Right lobe of liver (tissue), 6 donors: ENCODE results near the gene CUX1. TPM values are rescaled to one million over a fixed set of nuclear protein-coding genes. Genes with fewer than 3 reads are reported as not detected.
"Not testable (repeated sequence)": the region's sequence is repeated elsewhere in the genome, so short reads cannot be mapped to it uniquely, and the experiment has no call there.

Experiments used
- ATAC-seq, 4 donors: fragments of 200-7000 bp; cut with Tn5 transposase; one replicate each; pipeline ENCODE4 v1.9.1; 2020; ENCODE audit warnings: mild to moderate bottlenecking in 4 of 4, moderate library complexity in 4 of 4
- DNase-seq, 3 donors: peaks; one replicate each; pipeline ENCODE4 v3.0.0-alpha.2; 2020
- H3K27ac ChIP-seq, 3 donors: fragments of 200-600 bp; one replicate each; pipeline ENCODE4 v1.8.0; 2022
- H3K27me3 ChIP-seq, 2 donors: fragments of 200-600 bp; one replicate each; pipeline ENCODE4 v1.8.0; 2022
- H3K36me3 ChIP-seq, 4 donors: fragments of 200-600 bp; sonication (generic) in 1 of 4; one replicate each; pipeline versions ENCODE4 v1.5.1 to v1.8.0; 2017 to 2022; ENCODE audit warnings: control low read depth in 1 of 4
- H3K4me1 ChIP-seq, 4 donors: fragments of 200-600 bp; sonication (generic) in 1 of 4; one replicate each; pipeline versions ENCODE4 v1.5.1 to v1.8.0; 2017 to 2022; ENCODE audit warnings: control low read depth in 1 of 4
- H3K4me3 ChIP-seq, 3 donors: fragments of 200-600 bp; one replicate each; pipeline ENCODE4 v1.8.0; 2022
- H3K9me3 ChIP-seq, 4 donors: fragments of 200-600 bp; sonication (generic) in 1 of 4; one replicate each; pipeline versions ENCODE4 v1.5.1 to v1.8.0; 2017 to 2022; ENCODE audit warnings: control low read depth in 1 of 4
- POLR2A ChIP-seq: fragments of 450-650 bp; IDR thresholded peaks from one replicate; pipeline ENCODE4 v1.6.1; 2017; ENCODE audit warnings: antibody characterized with exemption, mild to moderate bottlenecking
- WGBS: methylation state at CpG from one replicate; pipeline ENCODE4 v1.1.6; 2018; ENCODE audit warnings: low coverage, low lambda C conversion rate; ENCODE audit not compliant: insufficient coverage; ENCODE audit errors: missing lambda C conversion rate; 5-methylcytosine and 5-hydroxymethylcytosine counted together
- intact Hi-C, 2 donors: fragments of 100-400 bp; cut with DNase I; formaldehyde crosslinking; loops; one replicate each; pipeline versions ENCODE4 v1.11.2 to v1.14.1; 2022
- total RNA-seq, 6 experiments: library from RNA; depleted of rRNA in 2 of 6; stranded (reverse); fragments of >200 nt in 2 of 6; fragmentation: NEBNext Ultra II Directional in 3 of 6; extraction: Animal tissue kit (Norgen Biotek cat#: 25700) in 3 of 6; gene quantifications; one replicate each; pipeline versions ENCODE4 v1.1.0 to v1.2.4, GENCODE V29; 2016 to 2023
- TF ChIP-seq, protein P1 (sequence below), 4 donors: fragments of 200-600 bp in 3 of 4; fragments of 450-650 bp in 1 of 4; IDR thresholded peaks; one replicate each; pipeline versions ENCODE4 v1.5.1 to v1.8.0; 2016 to 2022; ENCODE audit warnings: antibody characterized with exemption in 4 of 4, mild to moderate bottlenecking in 2 of 4
- donor health status: DM: no; HTN: yes; CAD: no.
- donor health status: DM: no; HTN: no; CAD: no.
- donor health status: DM: no; HTN: no; CAD: no.
- donor health status: DM: no; HTN: yes; CAD: no.
- donor health status: DM: no; HTN: yes; CAD: no.

Gene CUX1
- total RNA-seq, 6 experiments from 2014 or later, result 34.3 to 53.1 (median 40.6) TPM

DNA sequence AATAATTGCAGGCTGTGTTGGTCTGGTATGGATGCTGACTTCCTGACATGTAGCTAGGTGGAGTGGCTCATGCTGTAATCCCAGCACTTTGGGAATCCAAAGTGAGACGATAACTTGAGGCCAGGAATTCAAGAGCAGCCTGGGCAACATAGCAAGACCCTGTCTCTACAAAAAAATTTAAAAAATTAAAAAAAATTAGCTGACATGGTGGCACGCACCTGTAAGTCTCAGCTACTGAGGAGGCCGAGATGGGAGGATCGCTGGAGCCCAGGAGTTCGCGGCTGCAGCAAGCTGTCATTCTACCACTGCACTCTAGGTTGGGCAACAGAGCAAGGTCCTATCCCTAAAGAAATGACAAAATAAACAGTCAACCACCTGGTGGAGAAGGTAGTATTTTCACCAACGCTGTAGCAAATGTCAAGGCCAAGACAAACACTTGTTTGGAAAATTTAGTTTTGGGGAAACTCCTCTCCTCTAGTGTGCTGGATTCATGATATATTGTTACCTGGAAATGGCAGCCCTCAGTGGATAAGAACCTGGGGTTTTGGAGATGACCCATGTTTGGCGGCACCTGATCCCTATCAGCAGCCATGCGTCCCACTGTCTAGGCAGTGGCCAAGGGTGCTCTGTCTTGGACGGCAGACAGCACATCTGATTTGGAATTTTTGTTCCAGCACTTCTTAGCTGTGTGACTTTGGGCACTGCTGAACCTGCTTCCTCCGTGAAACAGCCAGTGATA is 29.5 kb downstream of the CUX1 start:
- 75% methylated on average over 5 of the region's 11 CpGs for WGBS
- no peak for ATAC-seq
- intact Hi-C loops, result no loop called here
- Histone ChIP-seq H3K27me3 (no peaks in the 10 kb centered on the region), H3K4me1 (no peaks in the 10 kb centered on the region), H3K36me3 (no peaks in the 10 kb centered on the region), H3K4me3 (no peak overlapping the region), H3K9me3 (peaks cover 0 to 9% (median 0%) of the 10 kb centered on the region in 4 donors), H3K27ac (no peak overlapping the region)
- no peak for DNase-seq
- TF ChIP-seq, protein P1, sequence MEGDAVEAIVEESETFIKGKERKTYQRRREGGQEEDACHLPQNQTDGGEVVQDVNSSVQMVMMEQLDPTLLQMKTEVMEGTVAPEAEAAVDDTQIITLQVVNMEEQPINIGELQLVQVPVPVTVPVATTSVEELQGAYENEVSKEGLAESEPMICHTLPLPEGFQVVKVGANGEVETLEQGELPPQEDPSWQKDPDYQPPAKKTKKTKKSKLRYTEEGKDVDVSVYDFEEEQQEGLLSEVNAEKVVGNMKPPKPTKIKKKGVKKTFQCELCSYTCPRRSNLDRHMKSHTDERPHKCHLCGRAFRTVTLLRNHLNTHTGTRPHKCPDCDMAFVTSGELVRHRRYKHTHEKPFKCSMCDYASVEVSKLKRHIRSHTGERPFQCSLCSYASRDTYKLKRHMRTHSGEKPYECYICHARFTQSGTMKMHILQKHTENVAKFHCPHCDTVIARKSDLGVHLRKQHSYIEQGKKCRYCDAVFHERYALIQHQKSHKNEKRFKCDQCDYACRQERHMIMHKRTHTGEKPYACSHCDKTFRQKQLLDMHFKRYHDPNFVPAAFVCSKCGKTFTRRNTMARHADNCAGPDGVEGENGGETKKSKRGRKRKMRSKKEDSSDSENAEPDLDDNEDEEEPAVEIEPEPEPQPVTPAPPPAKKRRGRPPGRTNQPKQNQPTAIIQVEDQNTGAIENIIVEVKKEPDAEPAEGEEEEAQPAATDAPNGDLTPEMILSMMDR (IDR thresholded peaks at IDR 0.05), result no peak
- TF ChIP-seq POLR2A, result no peak

DNA sequence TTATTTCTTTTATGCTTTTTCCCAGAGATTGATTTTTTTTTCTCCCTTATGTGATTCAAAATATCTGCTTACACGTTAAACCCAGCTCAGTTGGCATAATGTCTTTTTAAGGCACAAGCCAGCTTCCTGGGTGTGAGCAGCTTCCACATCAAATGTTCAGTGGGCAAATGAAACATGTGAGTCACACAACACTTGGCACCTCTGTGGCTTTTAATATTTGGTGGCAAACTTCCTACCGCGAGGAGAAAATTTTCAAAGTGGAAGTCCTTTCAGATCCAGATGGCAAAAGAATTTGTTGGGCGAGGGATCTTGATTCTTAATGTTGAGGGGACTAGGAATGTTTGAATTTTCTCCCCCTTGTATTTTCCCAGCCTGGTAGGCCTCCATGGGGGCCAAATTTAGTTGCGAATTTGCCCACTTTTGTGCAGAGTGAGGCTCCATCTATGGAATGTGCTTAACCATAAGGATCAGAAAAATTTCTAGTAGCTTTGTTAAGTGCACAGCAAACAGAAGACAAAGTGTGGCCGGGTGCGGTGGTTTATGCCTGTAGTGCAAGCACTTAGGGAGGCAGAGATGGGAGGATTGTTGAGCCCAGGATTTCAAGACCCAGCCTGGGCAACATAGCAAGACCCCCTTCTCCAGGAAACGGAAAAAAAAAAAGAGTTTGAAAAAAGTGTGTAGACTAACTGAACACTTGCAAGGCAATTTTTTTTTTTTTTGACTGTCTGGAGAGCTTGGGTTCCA is 31.0 kb downstream of the CUX1 start:
- no peaks in the 10 kb centered on the region for H3K4me1 ChIP-seq
- 78% methylated on average over 8 of the region's 8 CpGs for WGBS
- intact Hi-C loops, result no loop called here
- H3K4me3 ChIP-seq, result no peak overlapping the region
- DNase-seq, result no peak
- peaks cover 0 to 9% (median 0%) of the 10 kb centered on the region in 4 donors for H3K9me3 ChIP-seq
- no peak for ATAC-seq
- TF ChIP-seq, protein P1 (IDR thresholded peaks at IDR 0.05), result no peak
- no peak for TF ChIP-seq POLR2A
- no peaks in the 10 kb centered on the region for H3K27me3 ChIP-seq
- no peak overlapping the region for H3K27ac ChIP-seq
- H3K36me3 ChIP-seq, result no peaks in the 10 kb centered on the region

DNA sequence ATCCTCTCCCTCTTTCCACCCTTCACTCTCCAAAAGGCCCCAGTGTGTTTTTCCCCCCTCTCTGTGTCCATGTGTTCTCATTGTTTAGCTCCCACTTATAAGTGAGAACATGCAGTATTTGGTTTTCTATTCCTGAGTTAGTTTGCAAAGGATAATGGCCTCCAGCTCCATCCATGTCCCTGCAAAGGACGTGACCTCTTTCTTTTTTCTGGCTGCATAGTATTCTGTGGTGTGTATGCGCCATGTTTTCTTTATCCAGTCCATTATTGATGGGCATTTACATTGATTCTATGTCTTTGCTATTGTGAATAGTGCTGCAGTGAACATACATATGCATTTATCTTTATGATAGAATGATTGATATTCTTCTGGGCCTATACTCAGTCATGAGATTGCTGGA is 31.9 kb downstream of the CUX1 start:
- H3K27ac ChIP-seq, H3K36me3 ChIP-seq, H3K4me3 ChIP-seq, H3K4me1 ChIP-seq, intact Hi-C loops, DNase-seq, H3K27me3 ChIP-seq, ATAC-seq, H3K9me3 ChIP-seq: not testable (repeated sequence)
- 89% methylated on average over 2 of the region's 2 CpGs for WGBS

DNA sequence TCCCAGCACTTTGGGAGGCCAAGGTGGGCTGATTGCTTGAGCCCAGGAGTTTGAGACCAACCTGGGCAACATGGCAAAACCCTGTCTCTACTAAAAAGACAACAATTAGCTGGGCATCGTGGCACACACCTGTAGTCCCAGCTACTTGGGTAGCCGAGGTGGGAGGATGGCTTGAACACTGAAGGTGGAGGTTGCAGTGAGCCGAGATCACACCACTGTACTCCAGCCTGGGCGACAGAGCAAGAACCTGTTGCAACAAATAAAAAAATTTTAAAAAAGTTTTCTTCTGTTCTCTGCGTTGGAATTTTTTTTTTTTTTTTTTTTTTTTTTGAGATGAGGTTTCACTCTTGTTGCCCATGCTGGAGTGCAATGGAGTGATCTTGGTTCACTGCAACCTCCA is 34.9 kb downstream of the CUX1 start:
- H3K27ac ChIP-seq, H3K36me3 ChIP-seq, ATAC-seq, H3K4me3 ChIP-seq, H3K9me3 ChIP-seq, DNase-seq, H3K27me3 ChIP-seq, intact Hi-C loops: not testable (repeated sequence)
- peaks cover 0 to 18% (median 2%) of the 10 kb centered on the region in 4 donors for H3K4me1 ChIP-seq
- 84% methylated on average over 5 of the region's 5 CpGs for WGBS

DNA sequence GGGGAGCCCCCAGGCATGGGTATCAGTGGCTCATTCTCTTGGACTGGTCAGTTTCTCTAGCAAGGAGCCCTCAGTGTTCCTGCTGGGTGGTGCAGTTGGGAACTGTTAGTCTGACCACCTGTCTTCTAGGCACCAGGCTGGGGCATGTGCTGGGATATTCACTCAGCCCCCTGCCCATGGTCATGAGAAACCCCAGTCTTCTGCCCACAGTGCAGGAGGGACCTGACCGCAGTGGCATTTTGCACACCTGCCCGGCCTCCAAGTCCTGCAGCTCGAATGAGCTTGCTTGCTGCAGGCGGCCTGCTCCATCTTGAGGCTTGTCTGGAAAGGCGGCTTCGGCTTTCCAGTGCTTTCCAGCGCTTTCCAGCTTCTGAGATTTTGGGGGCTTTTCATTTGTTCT is 36.3 kb downstream of the CUX1 start:
- intact Hi-C loops, result no loop called here
- Histone ChIP-seq H3K4me3 (no peak overlapping the region), H3K4me1 (peaks cover 0 to 31% (median 9%) of the 10 kb centered on the region in 4 donors), H3K36me3 (no peaks in the 10 kb centered on the region), H3K27ac (no peak overlapping the region), H3K27me3 (no peaks in the 10 kb centered on the region), H3K9me3 (no peaks in the 10 kb centered on the region)
- ATAC-seq (no peak), DNase-seq (no peak)
- no peak for TF ChIP-seq POLR2A
- TF ChIP-seq, protein P1 (IDR thresholded peaks at IDR 0.05), result no peak
- 100% methylated on average over 3 of the region's 7 CpGs for WGBS
